ENCODE measurements around the gene SSTR5. TPM values are rescaled to one million over a fixed set of nuclear protein-coding genes. Genes with fewer than 3 reads are reported as not detected.

Gene SSTR5
- total and polyA plus RNA-seq, 2 of the 4 experiments (the other 2 are of a cell fraction), result not detected

DNA sequence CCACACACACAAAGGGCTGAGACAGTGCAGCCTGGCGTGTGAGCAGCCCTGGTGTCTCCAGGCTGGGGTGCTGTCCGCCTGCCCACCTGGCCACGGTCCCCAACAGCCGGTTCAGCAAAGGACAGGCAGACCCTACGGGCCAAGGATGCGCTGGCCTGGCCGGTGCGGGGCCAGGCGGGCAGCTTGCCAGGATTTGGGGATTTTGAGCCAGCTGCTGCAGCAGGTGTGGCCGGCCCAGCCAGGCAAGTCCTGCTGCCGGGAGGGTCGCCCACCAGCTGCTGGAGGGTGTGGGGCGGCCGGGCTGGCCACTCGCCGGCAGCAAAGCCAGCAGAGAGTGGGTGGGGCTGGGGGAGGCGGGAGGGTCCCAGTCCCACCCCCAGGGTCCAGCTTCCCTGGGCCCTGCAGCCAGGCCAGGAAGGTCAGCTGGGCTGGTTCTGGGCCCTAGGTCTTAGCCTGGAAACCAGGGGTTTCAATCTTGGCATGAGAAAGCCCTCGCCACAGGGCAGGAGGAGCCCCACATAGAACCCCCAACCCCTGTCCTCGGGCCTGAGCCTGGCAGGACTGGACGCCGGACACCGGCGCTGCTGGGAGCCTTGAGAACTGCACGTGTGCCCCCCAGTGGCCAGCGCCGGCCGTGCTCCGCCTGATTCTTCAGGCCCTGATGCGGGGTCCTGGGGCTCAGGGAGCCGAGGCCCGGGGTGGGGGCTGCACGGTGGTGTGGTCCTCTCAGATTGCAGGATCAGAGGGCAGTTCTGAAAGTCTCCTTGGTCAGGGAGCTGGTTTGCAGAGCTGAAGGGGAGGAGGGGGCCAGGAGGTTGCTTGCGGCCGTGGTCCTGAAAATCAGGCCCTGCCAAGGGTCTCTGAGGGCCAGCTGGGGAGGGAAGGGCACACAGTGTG is 17.6 kb upstream of the SSTR5 start (continued):
- TF ChIP-seq FOS (IDR thresholded peaks at IDR 0.05; ENCODE audit: low read depth, low read length), result no peak
- no peak for TF ChIP-seq BHLHE40 (IDR thresholded peaks at IDR 0.05; ENCODE audit: low read depth, low read length)

DNA sequence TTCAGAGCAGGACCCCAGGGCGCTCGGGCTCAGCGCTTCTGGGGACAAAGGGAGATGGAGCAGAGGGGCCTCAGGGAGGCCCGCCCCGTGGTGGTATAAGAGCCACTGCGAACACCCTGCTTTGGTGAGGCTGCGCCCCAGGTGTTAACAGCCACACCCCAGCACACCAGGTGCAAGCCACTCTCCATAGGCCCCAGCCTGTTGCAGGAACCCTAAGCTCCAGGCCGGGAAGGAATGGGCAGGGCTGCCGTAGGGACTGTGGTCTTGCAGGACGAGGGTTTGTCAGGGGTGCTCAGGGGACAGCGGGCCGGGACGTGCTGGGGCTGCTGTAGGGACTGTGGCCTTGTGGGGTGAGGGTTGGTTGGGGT is 17.0 kb upstream of the SSTR5 start:
- no peaks in the 10 kb centered on the region for H4K20me1 ChIP-seq (ENCODE audit: insufficient read depth, low read length)
- no peak overlapping the region for H3K9ac ChIP-seq (ENCODE audit: low read depth, low read length)
- H3K9me1 ChIP-seq (ENCODE audit: insufficient read depth, low read length), result no peaks in the 10 kb centered on the region
- no peaks in the 10 kb centered on the region for H3K36me3 ChIP-seq (ENCODE audit: control insufficient read depth, insufficient read depth, low read length)
- H3K27ac ChIP-seq (ENCODE audit: insufficient read depth, low read length), result no peak overlapping the region
- H3K79me1 ChIP-seq (ENCODE audit: low read depth in 1 of 2, low read length in 2 of 2), result no peaks in the 10 kb centered on the region
- no peak overlapping the region for H3K4ac ChIP-seq (ENCODE audit: low read depth, low read length)
- no peak overlapping the region for H3K18ac ChIP-seq (ENCODE audit: low read depth, low read length)
- no peak overlapping the region for H2BK15ac ChIP-seq (ENCODE audit: low read depth, low read length)
- H3K4me2 ChIP-seq (ENCODE audit: low read depth, low read length), result no peak overlapping the region
- no peak overlapping the region for H2BK120ac ChIP-seq (ENCODE audit: low read depth, low read length)
- H3K14ac ChIP-seq (replicated peaks; ENCODE audit: low read depth, low read length), result no peak overlapping the region
- H4K8ac ChIP-seq (ENCODE audit: low read depth in 2 of 2, low read length in 2 of 2), result no peak overlapping the region
- H3K4me1 ChIP-seq (ENCODE audit: control insufficient read depth, insufficient read depth, low read length), result no peaks in the 10 kb centered on the region
- in situ Hi-C loops (cut with MboI; ENCODE audit: low sequenced_read_pairs), result loop anchor here (25.0 kb wide), 1 partner anchor 343 kb away; the partner anchor contains the start of genes ANTKMT, FBXL16 and METRN
- H2BK20ac ChIP-seq (ENCODE audit: low read depth, low read length), result no peak overlapping the region
- H3K56ac ChIP-seq (ENCODE audit: extremely low read depth, insufficient read depth, low read length), result no peak overlapping the region
- H4K5ac ChIP-seq (ENCODE audit: low read depth, low read length), result no peak overlapping the region
- ATAC-seq (ENCODE audit: low read depth), result no peak
- H4K91ac ChIP-seq (ENCODE audit: insufficient read depth, low read depth, low read length), result no peak overlapping the region
- CTCF ChIA-PET, result no interaction called here
- H2AFZ ChIP-seq (replicated peaks; ENCODE audit: low read length, poor library complexity), result no peak overlapping the region
- no peak overlapping the region for H2BK5ac ChIP-seq (ENCODE audit: low read depth, low read length, poor library complexity, severe bottlenecking)
- H2AK9ac ChIP-seq (replicated peaks; ENCODE audit: low read depth, low read length, poor library complexity), result no peak overlapping the region
- DNase-seq, result no peak
- H3K9me3 ChIP-seq (ENCODE audit: control insufficient read depth, insufficient read depth, low read length), result peaks cover 6% of the 10 kb centered on the region
- no TSS peak for BruUV-seq (replicated peaks)
- peaks cover 8% of the 10 kb centered on the region; the same call in 1 of the 2 replicates for H3K27me3 ChIP-seq (ENCODE audit: control insufficient read depth, insufficient read depth, low read length)
- no peak for TF ChIP-seq SMC3 (IDR thresholded peaks at IDR 0.05; ENCODE audit: low read depth, low read length)
- no peak for TF ChIP-seq RAD21 (IDR thresholded peaks at IDR 0.05; ENCODE audit: low read length)
- TF ChIP-seq POLR2A (IDR thresholded peaks at IDR 0.05; ENCODE audit: low read depth, low read length), result no peak
- TF ChIP-seq, protein P1, sequence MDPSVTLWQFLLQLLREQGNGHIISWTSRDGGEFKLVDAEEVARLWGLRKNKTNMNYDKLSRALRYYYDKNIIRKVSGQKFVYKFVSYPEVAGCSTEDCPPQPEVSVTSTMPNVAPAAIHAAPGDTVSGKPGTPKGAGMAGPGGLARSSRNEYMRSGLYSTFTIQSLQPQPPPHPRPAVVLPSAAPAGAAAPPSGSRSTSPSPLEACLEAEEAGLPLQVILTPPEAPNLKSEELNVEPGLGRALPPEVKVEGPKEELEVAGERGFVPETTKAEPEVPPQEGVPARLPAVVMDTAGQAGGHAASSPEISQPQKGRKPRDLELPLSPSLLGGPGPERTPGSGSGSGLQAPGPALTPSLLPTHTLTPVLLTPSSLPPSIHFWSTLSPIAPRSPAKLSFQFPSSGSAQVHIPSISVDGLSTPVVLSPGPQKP (IDR thresholded peaks at IDR 0.05; ENCODE audit: borderline replicate concordance, low read depth, low read length), result no peak
- TF ChIP-seq, protein P2, sequence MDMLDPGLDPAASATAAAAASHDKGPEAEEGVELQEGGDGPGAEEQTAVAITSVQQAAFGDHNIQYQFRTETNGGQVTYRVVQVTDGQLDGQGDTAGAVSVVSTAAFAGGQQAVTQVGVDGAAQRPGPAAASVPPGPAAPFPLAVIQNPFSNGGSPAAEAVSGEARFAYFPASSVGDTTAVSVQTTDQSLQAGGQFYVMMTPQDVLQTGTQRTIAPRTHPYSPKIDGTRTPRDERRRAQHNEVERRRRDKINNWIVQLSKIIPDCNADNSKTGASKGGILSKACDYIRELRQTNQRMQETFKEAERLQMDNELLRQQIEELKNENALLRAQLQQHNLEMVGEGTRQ (IDR thresholded peaks at IDR 0.05; ENCODE audit: low read depth, low read length), result no peak
- no peak for TF ChIP-seq CHD1 (IDR thresholded peaks at IDR 0.05; ENCODE audit: low read depth, low read length)
- no peak for TF ChIP-seq MAZ (IDR thresholded peaks at IDR 0.05; ENCODE audit: borderline replicate concordance, low read depth, low read length)
- TF ChIP-seq CEBPB (IDR thresholded peaks at IDR 0.05; ENCODE audit: low read depth, low read length), result no peak
- no peak for TF ChIP-seq BHLHE40 (IDR thresholded peaks at IDR 0.05; ENCODE audit: low read depth, low read length)
- no peak for TF ChIP-seq MAFK (IDR thresholded peaks at IDR 0.05; ENCODE audit: low read depth, low read length)
- TF ChIP-seq FOS (IDR thresholded peaks at IDR 0.05; ENCODE audit: low read depth, low read length), result no peak
- TF ChIP-seq MXI1 (IDR thresholded peaks at IDR 0.05; ENCODE audit: borderline replicate concordance, low read depth, low read length), result no peak
- no peak for TF ChIP-seq NFE2L2 (IDR thresholded peaks at IDR 0.05; ENCODE audit: low read depth, low read length)
- POLR2A ChIA-PET (ENCODE audit: unreplicated experiment), result no interaction called here
- H2AK5ac ChIP-seq (ENCODE audit: low read depth, low read length), result no peak overlapping the region
- dilution Hi-C loops (cut with HindIII; ENCODE audit: low sequenced_read_pairs, unreplicated experiment), result no loop called here
- H3K4me3 ChIP-seq (ENCODE audit: insufficient read depth, low read depth, low read length), result no peak overlapping the region
- WGBS, 2 experiments (ENCODE audit: extremely low coverage in 2 of 2, insufficient read length in 1 of 2), result 81% methylated on average over 5 of the region's 13 CpGs; no CpG with 5 or more reads in 1 of the 2 experiments
- H3K23ac ChIP-seq (ENCODE audit: low read depth, low read length), result no peak overlapping the region
- intact Hi-C loops (cut with micrococcal nuclease), result loop anchor here (1.0 to 2.0 kb wide), 2 partner anchors 242 to 343 kb away; no protein-coding TSS in a partner anchor

All from IMR-90 (cell line).